Measurements from ENCODE around the gene RAB11FIP4.

Gene RAB11FIP4

GRCh38 chr17:31386542-31387075 is 4.9 kb upstream of the RAB11FIP4 start:
- no peak for DNase-seq (ENCODE audit: low read depth in 4 of 4, low spot score in 1 of 4)

GRCh38 chr17:31387438-31387837 is 4.0 kb upstream of the RAB11FIP4 start:
- DNase-seq (ENCODE audit: low read depth in 4 of 4, low spot score in 1 of 4): no peak

GRCh38 chr17:31388351-31388750 is 3.1 kb upstream of the RAB11FIP4 start:
- no peak for DNase-seq (ENCODE audit: low read depth in 4 of 4, low spot score in 1 of 4)

GRCh38 chr17:31388770-31389656 is 2.5 kb upstream of the RAB11FIP4 start:
- peak in 1 of 4 experiments; percentile 23 for DNase-seq (ENCODE audit: low read depth in 4 of 4, low spot score in 1 of 4)

GRCh38 chr17:31389657-31390381 is 1.7 kb upstream of the RAB11FIP4 start:
- DNase-seq (ENCODE audit: low read depth in 4 of 4, low spot score in 1 of 4): no peak

- DNase-seq (ENCODE audit: low read depth in 4 of 4, low spot score in 1 of 4): no peak
These were observed 1.1 kb upstream of the RAB11FIP4 start for GRCh38 chr17:31390426-31390747.

GRCh38 chr17:31390748-31391495 is 553 bp upstream of the RAB11FIP4 start:
- no peak for DNase-seq (ENCODE audit: low read depth in 4 of 4, low spot score in 1 of 4)

GRCh38 chr17:31392002-31392855 is 754 bp downstream of the RAB11FIP4 start:
- DNase-seq (ENCODE audit: low read depth in 4 of 4, low spot score in 1 of 4): no peak

GRCh38 chr17:31392856-31393748 is 1.6 kb downstream of the RAB11FIP4 start:
- no peak for DNase-seq (ENCODE audit: low read depth in 4 of 4, low spot score in 1 of 4)

- DNase-seq (ENCODE audit: low read depth in 4 of 4, low spot score in 1 of 4): no peak
These were observed 2.3 kb downstream of the RAB11FIP4 start for GRCh38 chr17:31393749-31394146.

GRCh38 chr17:31394544-31394943 is 3.1 kb downstream of the RAB11FIP4 start:
- no peak for DNase-seq (ENCODE audit: low read depth in 4 of 4, low spot score in 1 of 4)

- DNase-seq (ENCODE audit: low read depth in 4 of 4, low spot score in 1 of 4): no peak
These were observed 5.9 kb downstream of the RAB11FIP4 start for GRCh38 chr17:31397256-31397939.

- no peak for DNase-seq (ENCODE audit: low read depth in 4 of 4, low spot score in 1 of 4)
These were observed 7.2 kb downstream of the RAB11FIP4 start for GRCh38 chr17:31398381-31399311.

- DNase-seq (ENCODE audit: low read depth in 4 of 4, low spot score in 1 of 4): no peak
These were observed 9.0 kb downstream of the RAB11FIP4 start for GRCh38 chr17:31400481-31400950.

GRCh38 chr17:31401456-31402254 is 10.2 kb downstream of the RAB11FIP4 start:
- no peak for DNase-seq (ENCODE audit: low read depth in 4 of 4, low spot score in 1 of 4)

GRCh38 chr17:31404028-31404949 is 12.8 kb downstream of the RAB11FIP4 start:
- no peak for DNase-seq (ENCODE audit: low read depth in 4 of 4, low spot score in 1 of 4)

Measured in stimulated activated CD4-positive, alpha-beta T cell treated with anti-CD3 and anti-CD28 coated beads, Interleukin-1b, Interleukin-23, amount 100 ng/mL, for 24 hours (primary cell).